SKM-1 (cell line): ENCODE data around the gene SH2D1A.

Source experiments
- DNase-seq: peaks from one replicate; lab custom pipeline; 2025; ENCODE audit not compliant: unreplicated experiment; lab: John Stamatoyannopoulos, UW

The SH2D1A gene

GRCh38 chrX:124415115-124415800 is 68.9 kb downstream of the SH2D1A start:
- no peak for DNase-seq

DNA sequence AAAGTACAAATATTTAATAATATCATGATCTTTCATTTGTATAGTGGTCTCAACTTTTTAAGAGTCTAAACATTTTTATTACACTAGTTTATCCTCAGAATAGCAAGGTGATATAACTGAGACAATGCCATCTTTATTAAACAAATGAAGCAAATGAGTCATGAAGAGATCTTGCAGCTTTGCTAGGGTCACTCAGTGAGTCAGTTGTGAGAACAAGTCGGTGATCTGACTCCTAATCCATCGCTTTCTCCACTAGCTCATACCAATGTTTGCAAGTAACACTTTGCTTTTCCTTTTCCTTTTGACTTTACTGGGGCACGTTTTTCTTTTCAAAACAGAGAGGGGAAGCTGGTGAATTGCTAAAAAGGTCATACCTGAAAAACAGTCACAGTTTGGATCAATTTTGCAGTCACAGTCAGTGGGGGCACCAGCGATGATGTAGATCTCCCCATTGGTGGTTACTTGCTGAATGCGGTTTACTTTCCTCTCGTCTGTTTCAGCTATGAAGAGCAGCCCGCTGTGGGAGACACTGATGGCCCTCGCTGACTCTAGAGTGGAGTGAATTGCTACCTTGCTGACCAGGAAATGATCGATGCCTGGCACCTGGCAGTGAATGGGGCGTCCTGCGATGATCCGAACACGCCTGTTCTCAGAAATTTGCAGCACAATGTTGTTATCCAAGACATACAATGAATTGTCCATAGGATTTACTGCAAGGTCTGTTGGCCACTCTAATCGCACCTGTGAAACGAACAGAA is 75.7 kb downstream of the SH2D1A start:
- DNase-seq: no peak
